ENCODE results near the gene FHIT.

GRCh38 chr3:60707452-60708020 is 543.7 kb downstream of the FHIT start:
- no peak for TF ChIP-seq POLR2A (IDR thresholded peaks at IDR 0.05; ENCODE audit: low read depth, low read length)
- no peak for TF ChIP-seq POLR2AphosphoS5 (IDR thresholded peaks at IDR 0.05; ENCODE audit: low read depth, low read length)
- no peak for TF ChIP-seq TAF1 (IDR thresholded peaks at IDR 0.05; ENCODE audit: borderline replicate concordance, low read depth, low read length)

All from GM12892 (cell line).